Measurements from ENCODE around the gene OSMR. TPM values are rescaled to one million over a fixed set of nuclear protein-coding genes. Genes with fewer than 3 reads are reported as not detected.

Gene OSMR
- total RNA-seq, 1 experiment from 2014 or later: 1.6 TPM

GRCh38 chr5:38885208-38885607, 39.4 kb downstream of the OSMR start:
- WGBS (ENCODE audit: extremely low coverage, insufficient read length, low lambda C conversion rate): no CpG with 5 or more reads among the region's 3 CpGs
- no peaks in the 10 kb centered on the region for H3K79me2 ChIP-seq (ENCODE audit: insufficient read depth, low read length)
- no peak overlapping the region for H3K56ac ChIP-seq (ENCODE audit: insufficient read length, low read depth, low read length)
- Mint-ChIP-seq H3K4me1 (peaks cover 4 to 9% of the 10 kb centered on the region in 2 experiments; a peak in 2 of 4 replicates), H3K27me3 (ENCODE audit: low read depth) (no peaks in the 10 kb centered on the region), H3K4me3 (no peak overlapping the region), H3K36me3 (ENCODE audit: insufficient read depth in 1 of 3, low read depth in 3 of 3) (peaks cover 0 to 2% (median 0%) of the 10 kb centered on the region in 3 experiments; a peak in 1 of 7 replicates), H3K9me3 (no peaks in the 10 kb centered on the region), H3K27ac (no peak overlapping the region)
- no peak overlapping the region for H2BK15ac ChIP-seq (ENCODE audit: low read depth, low read length)
- H3K4me1 ChIP-seq (ENCODE audit: insufficient read depth, low read length): no peaks in the 10 kb centered on the region
- no peaks in the 10 kb centered on the region for H3K79me1 ChIP-seq (ENCODE audit: insufficient read depth, low read depth, low read length, poor library complexity, severe bottlenecking)
- H3K23me2 ChIP-seq (ENCODE audit: insufficient read length, low read depth, low read length, poor library complexity, severe bottlenecking): no peaks in the 10 kb centered on the region
- no peaks in the 10 kb centered on the region for H3K9me3 ChIP-seq (ENCODE audit: control insufficient read depth, low read depth, low read length)
- no peak overlapping the region for H3K14ac ChIP-seq (ENCODE audit: insufficient read depth, low read length)
- no peak overlapping the region for H4K8ac ChIP-seq (replicated peaks; ENCODE audit: insufficient read length, low read depth, low read length)
- no peak overlapping the region for H4K5ac ChIP-seq (ENCODE audit: insufficient read length, low read depth, low read length)
- no peaks in the 10 kb centered on the region for H3K27me3 ChIP-seq (ENCODE audit: insufficient read depth, low read length)
- H3T11ph ChIP-seq (ENCODE audit: low read length): no peak overlapping the region
- no peak overlapping the region for H3K23ac ChIP-seq (ENCODE audit: insufficient read length, low read depth, low read length)
- H4K20me1 ChIP-seq (ENCODE audit: control insufficient read depth, insufficient read depth, insufficient read length): no peaks in the 10 kb centered on the region
- DNase-seq: no peak
- no peak overlapping the region for H3K18ac ChIP-seq (ENCODE audit: insufficient read length, low read depth, low read length)
- H3K9ac ChIP-seq (ENCODE audit: extremely low read depth, insufficient read length, low read length): no peak overlapping the region
- H2BK12ac ChIP-seq (ENCODE audit: insufficient read length, low read depth, low read length): no peak overlapping the region
- no peak overlapping the region for H2BK5ac ChIP-seq (ENCODE audit: insufficient read length, low read length)
- no peak overlapping the region for H2AK5ac ChIP-seq (ENCODE audit: insufficient read length, low read length)
- no peak overlapping the region for H2BK20ac ChIP-seq (ENCODE audit: low read depth, low read length, poor library complexity, severe bottlenecking)
- no peak overlapping the region for H2BK120ac ChIP-seq (ENCODE audit: low read depth, low read length, poor library complexity, severe bottlenecking)
- no peak for TF ChIP-seq CTCF (conservative IDR thresholded peaks at IDR 0.05)
- H3K4me2 ChIP-seq (ENCODE audit: insufficient read depth, insufficient read length, low read length): no peak overlapping the region
- H2AFZ ChIP-seq (ENCODE audit: low read length): no peak overlapping the region
- H3K4ac ChIP-seq (ENCODE audit: low read depth, low read length): no peak overlapping the region
- no peak overlapping the region for H3K27ac ChIP-seq (ENCODE audit: insufficient read length, low read depth, low read length)
- H4K91ac ChIP-seq (ENCODE audit: insufficient read length, low read depth, low read length): no peak overlapping the region

Measured in H9 (cell line).